Non-pigmented ciliary epithelial cell (primary cell): ENCODE data around the gene MRPL14.

ENCODE experiments used
- DNase-seq: peaks from one replicate; pipeline ENCODE4 v3.0.0-alpha.2; 2010; ENCODE audit warnings: low read depth

Gene MRPL14

DNA sequence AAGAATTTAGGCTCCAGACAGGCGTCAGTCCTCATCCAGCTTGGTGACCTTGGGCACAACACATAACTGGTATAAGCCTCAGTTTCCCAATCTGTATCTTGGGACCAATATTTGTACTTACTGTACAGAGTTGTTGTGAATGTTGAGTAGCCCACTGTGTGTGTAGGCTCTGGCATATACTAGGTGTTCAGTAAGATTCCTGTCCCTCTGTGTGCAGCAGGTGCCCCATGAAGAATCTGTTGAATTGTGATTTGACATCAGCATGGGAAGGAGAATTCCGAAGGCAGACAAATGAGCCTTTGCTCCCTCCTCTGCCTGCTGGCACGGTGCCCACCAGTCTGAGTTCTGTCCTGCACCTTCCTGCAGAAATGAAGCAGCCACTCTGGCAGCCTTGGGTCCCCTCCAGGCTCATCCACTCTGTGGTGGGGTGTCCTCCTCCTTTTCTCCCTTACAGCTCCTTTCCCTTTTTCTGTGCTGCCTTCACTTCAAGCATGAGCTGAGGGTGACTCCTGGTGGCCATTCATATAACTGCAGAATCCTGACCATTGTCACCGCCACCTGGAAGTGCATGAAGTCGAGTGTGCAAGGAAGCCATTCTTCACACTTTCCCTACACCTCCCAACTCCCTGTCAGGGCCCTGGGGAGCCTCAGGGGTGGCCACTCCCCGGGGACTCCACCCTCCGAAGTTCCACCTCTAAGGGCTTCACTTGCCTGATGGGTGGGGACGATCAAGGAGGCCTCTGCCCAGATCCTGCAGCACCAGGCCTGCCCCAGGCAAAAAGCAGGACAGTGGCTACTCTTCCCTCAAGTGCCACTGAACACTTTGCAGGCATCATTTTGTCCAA, 48.2 kb downstream of the MRPL14 start:
- no peak for DNase-seq

- no peak for DNase-seq
These were observed 48.9 kb downstream of the MRPL14 start for GRCh38 chr6:44078219-44078826.

DNA sequence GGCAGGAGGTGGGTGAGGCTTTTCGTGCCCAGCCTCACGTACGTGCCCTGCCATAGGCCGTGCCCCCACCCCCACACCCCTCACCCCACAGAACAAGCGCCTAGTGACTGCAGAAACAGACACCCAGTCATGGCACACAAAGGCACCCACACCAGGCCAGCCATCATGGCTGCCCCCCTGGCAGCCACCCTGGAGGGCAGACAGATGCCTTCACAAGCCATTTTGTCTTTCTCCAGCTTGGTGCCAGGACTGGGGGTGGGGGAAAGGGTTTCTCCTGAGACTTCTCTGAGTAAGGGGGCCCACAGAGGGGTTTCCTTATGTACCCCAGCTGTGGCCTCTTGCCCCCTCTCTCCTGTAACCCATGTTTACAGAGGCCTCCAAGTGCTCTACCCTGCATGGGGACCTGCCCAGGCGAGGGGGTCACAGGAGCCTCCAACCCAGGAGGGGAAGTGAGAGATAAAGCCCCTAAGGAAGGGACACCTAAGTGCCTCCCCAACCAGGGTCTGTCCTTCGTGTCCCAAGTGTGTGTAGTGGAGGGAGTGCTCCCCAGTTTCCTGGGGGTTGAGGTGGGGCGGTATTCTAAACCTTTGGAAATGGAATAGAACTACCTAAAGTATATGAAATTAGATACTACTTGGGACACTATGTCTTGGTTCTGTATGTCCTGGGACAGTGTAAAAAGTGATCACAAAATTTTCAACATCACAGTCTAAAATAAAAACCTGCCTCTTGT, 49.9 kb downstream of the MRPL14 start:
- no peak for DNase-seq

- no peak for DNase-seq
These were observed 50.7 kb downstream of the MRPL14 start for GRCh38 chr6:44076356-44077213.

GRCh38 chr6:44075647-44076355, 51.5 kb downstream of the MRPL14 start:
- no peak for DNase-seq

GRCh38 chr6:44074813-44075646, 52.2 kb downstream of the MRPL14 start:
- DNase-seq: no peak

DNA sequence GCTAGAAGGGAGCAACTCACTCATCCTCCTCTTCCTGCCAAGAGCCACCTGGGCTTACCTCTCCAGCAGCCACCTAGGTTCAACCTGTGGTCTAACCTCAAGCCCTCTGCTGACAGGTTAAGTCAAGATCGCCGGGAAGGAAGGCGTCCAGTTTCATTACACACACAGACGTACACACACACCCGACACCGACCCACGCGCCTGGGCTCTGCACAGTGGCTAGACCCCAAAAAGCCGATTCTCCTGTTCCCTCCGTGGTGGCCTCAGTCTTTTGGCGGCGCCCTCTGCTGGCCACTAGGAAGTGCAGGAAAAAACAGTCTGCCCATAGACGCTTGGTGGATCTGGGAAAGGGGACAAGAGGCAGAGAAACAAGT, 52.8 kb downstream of the MRPL14 start:
- DNase-seq: no peak

- no peak for DNase-seq
These were observed 53.4 kb downstream of the MRPL14 start for GRCh38 chr6:44073612-44074438.

DNA sequence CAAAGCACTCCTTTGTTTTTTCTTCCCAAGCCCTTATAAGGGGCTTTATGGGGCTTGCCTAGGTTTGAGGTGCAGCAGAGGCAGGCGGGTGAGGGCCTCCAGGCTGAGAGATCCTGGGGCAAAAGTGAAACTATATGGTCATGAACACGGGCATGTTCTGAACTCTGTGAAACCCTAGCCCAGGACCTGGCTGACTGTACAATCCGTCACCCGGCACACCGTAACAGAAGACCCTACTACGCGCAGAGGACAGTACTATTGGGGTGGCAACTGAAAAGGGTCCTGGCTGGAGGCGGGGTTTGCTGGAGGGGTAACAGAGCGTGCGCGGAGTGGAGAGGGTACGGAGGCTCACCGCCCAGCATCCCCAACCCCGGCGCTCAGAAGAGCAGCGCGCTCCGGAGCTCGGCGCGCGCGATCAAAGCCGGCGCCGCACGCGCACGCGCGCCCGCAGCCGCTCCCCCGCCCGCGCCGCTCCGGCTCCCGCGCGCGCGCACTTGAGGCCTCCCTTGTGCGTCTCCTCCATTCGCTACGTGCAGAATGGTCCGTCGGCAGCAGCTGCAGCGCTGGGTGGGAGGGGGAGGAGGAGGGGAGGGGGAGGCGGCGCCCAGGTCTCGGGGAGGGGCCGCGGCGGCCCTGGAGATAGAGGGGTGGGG, 54.2 kb downstream of the MRPL14 start:
- DNase-seq: no peak

DNA sequence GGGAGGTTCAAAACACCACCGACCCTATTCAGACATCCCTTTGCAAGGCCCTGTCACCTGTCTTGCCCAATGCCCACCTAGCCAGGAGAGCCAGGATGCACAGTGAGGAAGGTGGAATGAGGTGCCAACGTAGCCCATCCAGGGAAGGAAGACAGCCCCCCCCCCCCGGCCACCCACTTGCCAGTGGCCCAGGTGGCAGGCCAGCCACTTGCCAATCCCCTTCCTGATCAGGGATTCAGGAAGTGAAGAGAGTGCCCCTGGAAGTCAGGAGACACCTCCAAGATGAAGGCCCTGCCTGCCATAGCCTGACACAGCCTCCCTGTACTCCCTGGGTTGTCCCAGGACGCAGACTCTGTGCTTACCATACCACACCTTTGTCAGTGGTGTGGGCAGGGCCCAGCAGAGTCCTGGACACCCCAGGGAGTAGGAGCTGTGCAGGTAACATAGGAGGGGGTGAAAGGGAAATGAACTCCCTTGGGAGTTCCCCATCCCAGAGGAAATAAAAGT, 54.7 kb downstream of the MRPL14 start:
- DNase-seq: no peak

- DNase-seq: peak; percentile 94
These were observed 55.4 kb downstream of the MRPL14 start for GRCh38 chr6:44071670-44072451.

GRCh38 chr6:44068607-44069296, 58.5 kb downstream of the MRPL14 start:
- no peak for DNase-seq

DNA sequence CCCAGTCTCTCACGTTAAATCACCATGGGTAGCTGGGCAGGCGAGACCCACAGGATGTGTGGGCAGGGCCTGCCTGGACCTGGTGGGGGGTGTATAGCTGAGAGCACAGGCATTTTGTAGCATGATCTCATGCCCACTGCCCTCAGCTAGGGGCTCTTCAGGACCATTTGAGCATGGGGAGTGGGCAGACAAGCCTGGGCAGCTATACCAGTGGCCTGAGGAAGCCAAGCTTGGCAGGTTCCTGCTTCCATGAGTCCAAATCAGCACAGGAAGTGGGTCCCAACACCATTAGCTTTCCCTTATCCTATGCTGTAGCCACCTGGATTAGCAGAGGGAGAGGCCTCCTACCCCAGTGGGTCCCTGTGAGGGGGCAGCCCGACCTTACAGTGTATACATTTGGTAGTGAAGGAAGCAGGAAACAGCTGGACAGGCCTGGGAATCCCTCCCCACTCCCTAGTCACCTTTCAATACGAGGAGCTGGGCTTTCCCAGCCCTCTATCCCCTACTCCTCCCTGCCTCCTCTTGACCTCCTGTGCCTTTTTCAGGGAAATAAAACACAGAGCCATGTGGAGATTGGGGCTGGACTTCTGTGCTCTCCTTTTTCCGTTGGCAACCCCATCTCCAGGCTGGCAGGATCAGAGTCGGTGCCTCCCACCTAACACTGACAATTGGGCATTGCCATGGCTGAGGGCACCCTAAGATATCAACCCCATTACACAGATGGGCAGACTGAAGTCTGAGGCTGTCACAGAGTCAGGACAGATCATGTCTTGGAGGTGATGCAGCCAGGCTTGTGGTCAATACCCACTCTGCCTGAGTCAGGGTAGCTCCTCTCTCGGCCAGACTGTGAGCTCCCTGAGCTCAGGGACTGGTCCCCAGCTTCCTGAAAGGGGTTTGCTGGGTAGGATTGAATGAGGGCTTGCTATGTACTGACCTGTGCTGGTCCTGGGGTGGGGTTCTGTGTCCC, 59.8 kb downstream of the MRPL14 start:
- DNase-seq: no peak

GRCh38 chr6:44066394-44067172, 60.7 kb downstream of the MRPL14 start:
- DNase-seq: no peak

DNA sequence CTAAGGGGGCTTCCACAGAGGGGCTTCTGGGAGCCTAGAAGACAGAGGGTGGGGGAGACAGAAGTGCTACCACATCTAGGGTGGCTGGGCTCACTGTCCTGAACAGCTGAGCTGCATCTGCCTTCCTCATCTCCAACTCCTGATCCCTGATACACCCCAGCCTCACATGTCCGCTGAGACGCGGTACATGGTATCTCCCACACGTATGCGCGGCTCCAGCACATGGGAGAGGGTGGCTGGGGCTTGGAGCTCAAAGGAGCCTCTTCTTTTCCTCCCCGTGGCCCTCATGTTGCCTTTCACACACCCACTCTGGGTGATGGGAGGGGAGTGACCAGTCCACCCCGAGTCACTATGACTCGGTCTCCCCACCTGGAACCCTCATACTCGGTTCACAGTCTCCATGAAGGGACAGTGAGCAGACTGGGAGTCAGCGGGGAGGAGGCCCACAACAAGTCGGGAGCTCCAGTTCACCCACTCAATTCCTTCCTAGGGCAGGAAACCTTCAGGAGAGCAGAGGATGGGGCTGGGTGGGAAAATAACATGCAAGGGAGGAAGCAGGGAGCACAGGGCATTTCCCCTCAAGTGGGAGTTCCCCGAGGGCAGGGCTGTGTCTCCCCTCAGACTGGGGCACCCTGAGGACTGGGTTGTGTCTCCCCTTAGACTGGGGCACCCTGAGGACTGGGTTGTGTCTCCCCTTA, 61.7 kb downstream of the MRPL14 start:
- no peak for DNase-seq
